HepG2 (cell line): ENCODE data around the gene NUDT1. TPM values are rescaled to one million over a fixed set of nuclear protein-coding genes. Genes with fewer than 3 reads are reported as not detected.
A peak's percentile ranks its signal among the peaks of the same experiment; 100 is the strongest.

Experiments
- ATAC-seq: fragments of 200-7000 bp; cut with Tn5 transposase; 3 replicates; pipeline ENCODE4 v1.9.1; 2020; ENCODE audit warnings: mild to moderate bottlenecking, moderate library complexity
- BruUV-seq: library from RNA; stranded (reverse); fragments of 400-500 nt; replicated peaks from 2 replicates; lab custom pipeline; 2021; lab: Mats Ljungman, UMichigan
- CTCF ChIA-PET: fragments of 300-600 bp; formaldehyde crosslinking; extraction: SDS; loops from one replicate; lab custom pipeline; 2021; ENCODE audit warnings: low total read pairs, inconsistent platforms, low intra/inter-chr PET ratio; lab: Yijun Ruan, JAX
- POLR2A ChIA-PET: fragments of 350-600 bp; sonication (Branson Sonifier 250); formaldehyde crosslinking; loops from one replicate; lab custom pipeline; 2020; ENCODE audit warnings: antibody characterized with exemption, inconsistent platforms; lab: Yijun Ruan, JAX
- DNase-seq: peaks from one replicate; pipeline ENCODE4 v3.0.0-alpha.2; 2015; ENCODE audit warnings: low spot score
- FAIRE-seq: peaks from 3 replicates; lab custom pipeline; 2011; peaks lifted over from hg19 to GRCh38; lab: Jason Lieb, UNC
- H2AFZ ChIP-seq: one replicate; pipeline ENCODE4 v1.6.1; 2011; ENCODE audit warnings: low read length, inconsistent platforms
- H3K27ac ChIP-seq: fragments of 300-600 bp; 3 replicates; pipeline ENCODE4 v1.8.0; 2011; ENCODE audit warnings: mixed run types, mild to moderate bottlenecking, mixed read lengths, low read length, inconsistent platforms; ENCODE audit not compliant: insufficient read depth; ENCODE audit errors: extremely low read length
- H3K27me3 ChIP-seq, 2 experiments: fragments of 200-600 bp in 1 of 2; 2 replicates in 1 of 2; 3 replicates in 1 of 2; pipeline versions ENCODE4 v1.6.0 to v1.8.0; 2011; ENCODE audit warnings: low read length in 2 of 2, mild to moderate bottlenecking in 2 of 2, moderate library complexity in 2 of 2, inconsistent platforms in 1 of 2; ENCODE audit not compliant: insufficient read depth in 2 of 2, control insufficient read depth in 1 of 2
- H3K36me3 ChIP-seq, 2 experiments: fragments of 200-600 bp in 1 of 2; replicated peaks in 1 of 2; 2 replicates in 1 of 2; 3 replicates in 1 of 2; pipeline versions ENCODE4 v1.5.1 to v1.8.0; 2011; ENCODE audit warnings: low read length in 2 of 2, inconsistent platforms in 1 of 2; ENCODE audit not compliant: insufficient read depth in 2 of 2, control insufficient read depth in 1 of 2
- H3K4me1 ChIP-seq: 2 replicates; pipeline ENCODE4 v1.5.1; 2012; ENCODE audit warnings: low read length, inconsistent platforms; ENCODE audit not compliant: insufficient read depth
- H3K4me2 ChIP-seq: 2 replicates; pipeline ENCODE4 v1.6.0; 2011; ENCODE audit warnings: low read depth, low read length, inconsistent platforms
- H3K4me3 ChIP-seq, 3 experiments: fragments of 200-600 bp in 1 of 3; sonication (generic), shearing (Covaris generic) in 1 of 3; replicated peaks in 1 of 3; 2 replicates each; pipeline ENCODE4 v1.5.1; 2011 to 2016; ENCODE audit warnings: low read length in 3 of 3, inconsistent platforms in 2 of 3, low read depth in 2 of 3, mild to moderate bottlenecking in 2 of 3, control low read depth in 1 of 3, mixed read lengths in 1 of 3; ENCODE audit not compliant: insufficient read depth in 1 of 3
- H3K79me2 ChIP-seq: one replicate; pipeline ENCODE4 v1.6.1; 2011; ENCODE audit warnings: low read length, inconsistent platforms; ENCODE audit not compliant: insufficient read depth
- H3K9ac ChIP-seq: 2 replicates; pipeline ENCODE4 v1.6.0; 2011; ENCODE audit warnings: mild to moderate bottlenecking, low read depth, low read length, inconsistent platforms; ENCODE audit not compliant: insufficient read depth
- H3K9me3 ChIP-seq: 2 replicates; pipeline ENCODE4 v1.5.1; 2012; ENCODE audit warnings: mild to moderate bottlenecking, low read length
- H4K20me1 ChIP-seq: 2 replicates; pipeline ENCODE4 v1.6.0; 2011; ENCODE audit warnings: inconsistent platforms, mild to moderate bottlenecking, low read length, moderate library complexity; ENCODE audit not compliant: insufficient read depth
- THYN1 ChIP-seq: sonication (generic); formaldehyde crosslinking; IDR thresholded peaks from 2 replicates; pipeline ENCODE4 v1.8.1; 2023; ENCODE audit warnings: low read depth, mild to moderate bottlenecking, moderate library complexity, missing genetic modification reagents, borderline replicate concordance
- ZBTB37 ChIP-seq: sonication (generic); formaldehyde crosslinking; IDR thresholded peaks from 2 replicates; pipeline ENCODE4 v1.4.0; 2020; ENCODE audit warnings: mild to moderate bottlenecking, missing genetic modification reagents
- ZNF687 ChIP-seq: sonication (generic); formaldehyde crosslinking; IDR thresholded peaks from 2 replicates; pipeline ENCODE4 v1.5.1; 2020; ENCODE audit warnings: mild to moderate bottlenecking, missing genetic modification reagents, moderate library complexity
- WGBS: methylation state at CpG from one replicate; pipeline ENCODE4 v1.1.6; 2017; ENCODE audit warnings: low lambda C conversion rate; 5-methylcytosine and 5-hydroxymethylcytosine counted together
- in situ Hi-C: cut with HindIII; loops from 2 replicates; pipeline ENCODE4 v1.10.0; 2017; ENCODE audit warnings: low pct_unique_long_range_greater_than_20kb; ENCODE audit not compliant: extremely low pct_ligation_motif_present
- intact Hi-C: fragments of 100-400 bp; cut with micrococcal nuclease; formaldehyde crosslinking; loops from one replicate; pipeline ENCODE4 v1.10.0; 2022; ENCODE audit not compliant: unreplicated experiment
- polyA plus RNA-seq, 8 experiments: library from polyadenylated mRNA; depleted of rRNA in 3 of 8; stranded (reverse) in 7 of 8; unstranded in 1 of 8; fragments of >200 nt; fragmentation: Illumina TruSeq in 4 of 8; extraction: Trizol in 4 of 8; gene quantifications; 2 replicates each; pipeline versions ENCODE4 v1.2.1 to v1.2.3, GENCODE V29; 2011 to 2016; ENCODE audit warnings: low read depth in 4 of 8, missing spikeins in 1 of 8, mixed read lengths in 1 of 8; ENCODE audit not compliant: insufficient read depth in 1 of 8
- total RNA-seq, 5 experiments: library from RNA; depleted of rRNA; stranded (reverse); fragments of >200 nt; fragmentation: Illumina TruSeq; extraction: Trizol; gene quantifications; 2 replicates each; pipeline ENCODE4 v1.2.3, GENCODE V29; 2016; ENCODE audit warnings: low read depth in 1 of 5

Gene NUDT1
- total and polyA plus RNA-seq, 2 of the 13 experiments (the other 11 are each of a cell fraction or from before 2014, with no cell fraction given), result 9.1 to 26.8 TPM

- POLR2A ChIA-PET, result no interaction called here
- no TSS peak for BruUV-seq
- intact Hi-C loops (no loop called here), in situ Hi-C loops (no loop called here)
- Histone ChIP-seq H3K27ac (no peak overlapping the region), H3K27me3 (no peaks in the 10 kb centered on the region; a peak in 1 of 5 replicates), H3K4me1 (peaks cover 28% of the 10 kb centered on the region), H3K9me3 (no peaks in the 10 kb centered on the region), H2AFZ (no peak overlapping the region), H3K4me2 (no peak overlapping the region), H3K79me2 (peaks cover 22% of the 10 kb centered on the region), H3K9ac (no peak overlapping the region), H4K20me1 (no peaks in the 10 kb centered on the region), H3K36me3 (peaks cover 6 to 35% of the 10 kb centered on the region in 2 experiments), H3K4me3 (no peak overlapping the region)
- FAIRE-seq (no peak), ATAC-seq (no peak), DNase-seq (no peak)
- CTCF ChIA-PET, result no interaction called here
- 96% methylated on average over 12 of the region's 12 CpGs for WGBS
- TF ChIP-seq THYN1 (CRISPR knock-in tag), result no peak
- TF ChIP-seq ZBTB37 (CRISPR knock-in tag), result no peak
- peak; percentile 34 for TF ChIP-seq ZNF687 (CRISPR knock-in tag)
These were observed 4.9 kb upstream of the NUDT1 start for GRCh38 chr7:2237109-2237602.
